HG03060 (cell line): ENCODE results near the gene SLC16A8.
"Not testable (repeated sequence)": the region's sequence is repeated elsewhere in the genome, so short reads cannot be mapped to it uniquely, and the experiment has no call there.

ENCODE experiments used
- ATAC-seq: cut with Tn5 transposase; IDR thresholded peaks from one replicate; pipeline ENCODE4 v1.9.1; 2021; ENCODE audit warnings: low read depth, moderate number of reproducible peaks; ENCODE audit not compliant: unreplicated experiment

Gene SLC16A8

GRCh38 chr22:38088629-38089473 is 4.9 kb upstream of the SLC16A8 start:
- ATAC-seq: no peak

- no peak for ATAC-seq
Measured at GRCh38 chr22:38087855-38088254, 3.9 kb upstream of the SLC16A8 start.

GRCh38 chr22:38086942-38087341 is 3.0 kb upstream of the SLC16A8 start:
- ATAC-seq: no peak

GRCh38 chr22:38086001-38086845 is 2.2 kb upstream of the SLC16A8 start:
- ATAC-seq: no peak

- no peak for ATAC-seq
Measured at GRCh38 chr22:38085501-38085900, 1.5 kb upstream of the SLC16A8 start.

- no peak for ATAC-seq
Measured at GRCh38 chr22:38085056-38085455, 1.1 kb upstream of the SLC16A8 start.

- no peak for ATAC-seq
Measured at GRCh38 chr22:38082986-38083710, 836 bp downstream of the SLC16A8 start.

GRCh38 chr22:38081941-38082828 is 1.8 kb downstream of the SLC16A8 start:
- ATAC-seq: no peak

GRCh38 chr22:38081636-38081940 is 2.4 kb downstream of the SLC16A8 start:
- ATAC-seq: no peak

- ATAC-seq: no peak
Measured at GRCh38 chr22:38080850-38081635, 2.9 kb downstream of the SLC16A8 start.

- ATAC-seq: no peak
Measured at GRCh38 chr22:38080474-38080849, 3.5 kb downstream of the SLC16A8 start.

- no peak for ATAC-seq
Measured at GRCh38 chr22:38079804-38080203, 4.2 kb downstream of the SLC16A8 start.

- not testable (repeated sequence) for ATAC-seq
Measured at GRCh38 chr22:38079208-38079607, 4.8 kb downstream of the SLC16A8 start.

- ATAC-seq: no peak
Measured at GRCh38 chr22:38078046-38078840, 5.7 kb downstream of the SLC16A8 start.

- ATAC-seq: no peak
Measured at GRCh38 chr22:38077595-38077994, 6.4 kb downstream of the SLC16A8 start.

GRCh38 chr22:38077096-38077495 is 6.9 kb downstream of the SLC16A8 start:
- no peak for ATAC-seq

- ATAC-seq: no peak
Measured at GRCh38 chr22:38075961-38076360, 8.0 kb downstream of the SLC16A8 start.

GRCh38 chr22:38075105-38075825 is 8.7 kb downstream of the SLC16A8 start:
- ATAC-seq: no peak
